DND-41 (cell line): ENCODE measurements around the gene AHCYL2.

ENCODE experiments used
- ATAC-seq: fragments of 200-7000 bp; cut with Tn5 transposase; 3 replicates; pipeline ENCODE4 v1.9.1; 2021; ENCODE audit warnings: low read depth; ENCODE audit not compliant: insufficient read depth
- DNase-seq: peaks from one replicate; pipeline ENCODE4 v3.0.0-alpha.2; 2020
- H2AFZ ChIP-seq: 2 replicates; pipeline ENCODE4 v1.6.0; 2012; ENCODE audit warnings: low read depth, low read length
- H3K27ac ChIP-seq: 2 replicates; pipeline ENCODE4 v1.5.1; 2012; ENCODE audit warnings: low read length, inconsistent platforms
- H3K27me3 ChIP-seq: fragments of 200-600 bp; sonication (generic); 2 replicates; pipeline ENCODE4 v1.6.0; 2012; ENCODE audit warnings: low read length, mild to moderate bottlenecking, inconsistent platforms; ENCODE audit not compliant: insufficient read depth, poor library complexity
- H3K36me3 ChIP-seq: 2 replicates; pipeline ENCODE4 v1.5.1; 2012; ENCODE audit warnings: low read length, inconsistent platforms; ENCODE audit not compliant: insufficient read depth
- H3K4me1 ChIP-seq: 2 replicates; pipeline ENCODE4 v1.5.1; 2012; ENCODE audit warnings: mild to moderate bottlenecking, low read length; ENCODE audit not compliant: insufficient read depth
- H3K4me2 ChIP-seq: 2 replicates; pipeline ENCODE4 v1.6.0; 2012; ENCODE audit warnings: mild to moderate bottlenecking, moderate library complexity, low read length, inconsistent platforms; ENCODE audit not compliant: insufficient read depth
- H3K4me3 ChIP-seq, 2 experiments: fragments of 200-600 bp in 1 of 2; shearing (Covaris generic) in 1 of 2; 2 replicates each; pipeline ENCODE4 v1.5.1; 2012 to 2016; ENCODE audit warnings: inconsistent platforms in 2 of 2, low read length in 2 of 2, mild to moderate bottlenecking in 2 of 2, low read depth in 1 of 2, moderate library complexity in 1 of 2
- H3K79me2 ChIP-seq: 2 replicates; pipeline ENCODE4 v1.6.0; 2012; ENCODE audit warnings: low read length, inconsistent platforms; ENCODE audit not compliant: insufficient read depth
- H3K9ac ChIP-seq: 2 replicates; pipeline ENCODE4 v1.6.0; 2012; ENCODE audit warnings: low read depth, mild to moderate bottlenecking, inconsistent platforms, low read length, moderate library complexity
- H3K9me3 ChIP-seq: 2 replicates; pipeline ENCODE4 v1.5.1; 2012; ENCODE audit warnings: low read length, moderate library complexity, mild to moderate bottlenecking, inconsistent platforms; ENCODE audit not compliant: insufficient read depth, severe bottlenecking
- H4K20me1 ChIP-seq: 2 replicates; pipeline ENCODE4 v1.6.0; 2012; ENCODE audit warnings: low read length; ENCODE audit not compliant: insufficient read depth
- CTCF ChIP-seq: IDR thresholded peaks from 2 replicates; pipeline ENCODE4 v1.5.1; 2012; ENCODE audit warnings: borderline replicate concordance, low read length, moderate library complexity, mild to moderate bottlenecking; ENCODE audit not compliant: poor library complexity, severe bottlenecking; ENCODE audit errors: extremely low read depth
- EZH2 ChIP-seq: IDR thresholded peaks from 3 replicates; pipeline ENCODE4 v1.6.1; 2012; ENCODE audit warnings: borderline replicate concordance, low read depth, mild to moderate bottlenecking, moderate library complexity, low read length, inconsistent platforms; ENCODE audit not compliant: severe bottlenecking

The AHCYL2 gene

DNA sequence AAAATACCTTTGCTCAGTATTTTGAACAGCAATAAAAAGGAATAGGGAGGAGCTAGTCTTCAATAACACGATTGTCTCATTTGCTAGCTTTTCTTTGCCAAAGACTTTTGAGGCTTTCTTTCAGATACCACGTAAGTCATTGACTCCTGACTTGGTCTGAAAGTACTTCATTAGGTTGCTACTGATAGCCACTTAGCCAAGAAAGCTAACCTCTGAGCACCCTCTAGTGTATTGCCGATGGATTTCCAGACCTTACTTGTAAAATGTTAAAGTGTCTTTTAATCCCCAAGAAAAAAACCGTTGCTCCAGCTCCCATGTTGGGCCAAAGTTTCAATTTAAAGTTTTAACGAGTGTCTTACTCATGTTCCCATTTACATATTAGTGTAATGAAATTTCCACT, 146.0 kb downstream of the AHCYL2 start:
- no peak for ATAC-seq

GRCh38 chr7:129371487-129371886, 146.7 kb downstream of the AHCYL2 start:
- no peak for ATAC-seq
- Histone ChIP-seq H3K9me3 (no peaks in the 10 kb centered on the region), H3K9ac (no peak overlapping the region), H3K4me1 (no peaks in the 10 kb centered on the region), H3K27ac (no peak overlapping the region), H3K4me2 (no peak overlapping the region), H4K20me1 (no peaks in the 10 kb centered on the region), H3K79me2 (no peaks in the 10 kb centered on the region), H3K27me3 (no peaks in the 10 kb centered on the region), H3K36me3 (no peaks in the 10 kb centered on the region), H3K4me3 (no peak overlapping the region), H2AFZ (no peak overlapping the region)
- TF ChIP-seq EZH2 (no peak), CTCF (no peak)
- DNase-seq: no peak

More for the DNA sequence above, 146.0 kb downstream of the AHCYL2 start:
- no peak overlapping the region for H3K4me3 ChIP-seq
- no peak overlapping the region for H3K9ac ChIP-seq
- H2AFZ ChIP-seq: no peak overlapping the region
- H3K27me3 ChIP-seq: no peaks in the 10 kb centered on the region
- H3K79me2 ChIP-seq: no peaks in the 10 kb centered on the region
- H3K27ac ChIP-seq: no peak overlapping the region
- no peaks in the 10 kb centered on the region for H3K36me3 ChIP-seq
- TF ChIP-seq EZH2 (no peak), CTCF (no peak)
- no peaks in the 10 kb centered on the region for H4K20me1 ChIP-seq
- H3K4me2 ChIP-seq: no peak overlapping the region
- no peak for DNase-seq
- H3K9me3 ChIP-seq: no peaks in the 10 kb centered on the region
- H3K4me1 ChIP-seq: no peaks in the 10 kb centered on the region

- Histone ChIP-seq H3K27me3 (no peaks in the 10 kb centered on the region), H3K79me2 (no peaks in the 10 kb centered on the region), H2AFZ (no peak overlapping the region), H3K4me2 (no peak overlapping the region), H3K36me3 (no peaks in the 10 kb centered on the region), H4K20me1 (no peaks in the 10 kb centered on the region), H3K4me3 (no peak overlapping the region), H3K9ac (no peak overlapping the region), H3K9me3 (no peaks in the 10 kb centered on the region), H3K4me1 (no peaks in the 10 kb centered on the region), H3K27ac (no peak overlapping the region)
- DNase-seq (no peak), ATAC-seq (no peak)
- TF ChIP-seq CTCF (no peak), EZH2 (no peak)
Measured at GRCh38 chr7:129373651-129374428, 149.0 kb downstream of the AHCYL2 start.
